ENCODE results near the gene COL4A1.
"Not testable (repeated sequence)": the region's sequence is repeated elsewhere in the genome, so short reads cannot be mapped to it uniquely, and the experiment has no call there.

The COL4A1 gene

GRCh38 chr13:110123041-110123809 is 183.7 kb downstream of the COL4A1 start:
- no peak for DNase-seq (ENCODE audit: extremely low read depth in 1 of 2, low read depth in 1 of 2)

- no peak for DNase-seq (ENCODE audit: extremely low read depth in 1 of 2, low read depth in 1 of 2)
These were observed 185.4 kb downstream of the COL4A1 start for GRCh38 chr13:110121422-110122083.

GRCh38 chr13:110119935-110120905 is 186.7 kb downstream of the COL4A1 start:
- DNase-seq (ENCODE audit: extremely low read depth in 1 of 2, low read depth in 1 of 2) = no peak

GRCh38 chr13:110118106-110118505 is 188.9 kb downstream of the COL4A1 start:
- no peak for DNase-seq (ENCODE audit: extremely low read depth in 1 of 2, low read depth in 1 of 2)

GRCh38 chr13:110116072-110116487 is 190.9 kb downstream of the COL4A1 start:
- DNase-seq (ENCODE audit: extremely low read depth in 1 of 2, low read depth in 1 of 2) = peak; percentile 21 to 32

- DNase-seq (ENCODE audit: extremely low read depth in 1 of 2, low read depth in 1 of 2) = no peak
These were observed 191.4 kb downstream of the COL4A1 start for GRCh38 chr13:110115591-110115990.

- no peak for DNase-seq (ENCODE audit: extremely low read depth in 1 of 2, low read depth in 1 of 2)
These were observed 192.6 kb downstream of the COL4A1 start for GRCh38 chr13:110114316-110114715.

GRCh38 chr13:110113284-110113764 is 193.6 kb downstream of the COL4A1 start:
- no peak for DNase-seq (ENCODE audit: extremely low read depth in 1 of 2, low read depth in 1 of 2)

- not testable (repeated sequence) for DNase-seq (ENCODE audit: extremely low read depth in 1 of 2, low read depth in 1 of 2)
These were observed 194.6 kb downstream of the COL4A1 start for GRCh38 chr13:110112379-110112778.

- no peak for DNase-seq (ENCODE audit: extremely low read depth in 1 of 2, low read depth in 1 of 2)
These were observed 196.2 kb downstream of the COL4A1 start for GRCh38 chr13:110110783-110111182.

- no peak for DNase-seq (ENCODE audit: extremely low read depth in 1 of 2, low read depth in 1 of 2)
These were observed 197.0 kb downstream of the COL4A1 start for GRCh38 chr13:110109910-110110309.

GRCh38 chr13:110109140-110109783 is 197.7 kb downstream of the COL4A1 start:
- DNase-seq (ENCODE audit: extremely low read depth in 1 of 2, low read depth in 1 of 2) = no peak

GRCh38 chr13:110108348-110109139 is 198.4 kb downstream of the COL4A1 start:
- no peak for DNase-seq (ENCODE audit: extremely low read depth in 1 of 2, low read depth in 1 of 2)

- DNase-seq (ENCODE audit: extremely low read depth in 1 of 2, low read depth in 1 of 2) = no peak
These were observed 199.2 kb downstream of the COL4A1 start for GRCh38 chr13:110107568-110108347.

- DNase-seq (ENCODE audit: extremely low read depth in 1 of 2, low read depth in 1 of 2) = no peak
These were observed 200.2 kb downstream of the COL4A1 start for GRCh38 chr13:110106726-110107125.

- no peak for DNase-seq (ENCODE audit: extremely low read depth in 1 of 2, low read depth in 1 of 2)
These were observed 201.8 kb downstream of the COL4A1 start for GRCh38 chr13:110105136-110105535.

- no peak for DNase-seq (ENCODE audit: extremely low read depth in 1 of 2, low read depth in 1 of 2)
These were observed 203.4 kb downstream of the COL4A1 start for GRCh38 chr13:110103534-110103933.

GRCh38 chr13:110103026-110103425 is 203.9 kb downstream of the COL4A1 start:
- DNase-seq (ENCODE audit: extremely low read depth in 1 of 2, low read depth in 1 of 2) = no peak

GRCh38 chr13:110102053-110102452 is 204.9 kb downstream of the COL4A1 start:
- DNase-seq (ENCODE audit: extremely low read depth in 1 of 2, low read depth in 1 of 2) = no peak

Measured in stimulated activated CD8-positive, alpha-beta memory T cell treated with anti-CD3 and anti-CD28 coated beads, Interleukin-7, amount 100 ng/mL, for 48 hours (primary cell).